Skin epidermis (tissue), 12 donors: ENCODE data around the gene CABP4.
"Not testable (repeated sequence)": the region's sequence is repeated elsewhere in the genome, so short reads cannot be mapped to it uniquely, and the experiment has no call there.

Experiments
- H3K27ac ChIP-seq, 21 experiments: fragments of 200-600 bp; sonication (generic) in 11 of 21; one replicate each; pipeline ENCODE4 v1.5.0; 2020; ENCODE audit warnings: mild to moderate bottlenecking in 3 of 21, inconsistent platforms in 2 of 21, moderate library complexity in 2 of 21
- H3K4me3 ChIP-seq, 7 experiments: fragments of 200-600 bp; sonication (generic) in 2 of 7; one replicate each; pipeline ENCODE4 v1.5.0; 2020; ENCODE audit warnings: inconsistent platforms in 2 of 7, mild to moderate bottlenecking in 2 of 7, moderate library complexity in 1 of 7

The CABP4 gene

GRCh38 chr11:67468056-67468455 lies 12.9 kb downstream of the CABP4 start:
- Histone ChIP-seq H3K27ac (peak overlapping the region; percentile 87 to 99 (median 96)), H3K4me3 (peak overlapping the region; percentile 62 to 98 (median 82))

- Histone ChIP-seq H3K4me3 (peak overlapping the region; percentile 62 to 98 (median 82)), H3K27ac (peak overlapping the region; percentile 87 to 99 (median 96))
Observed at GRCh38 chr11:67468456-67468758, 13.3 kb downstream of the CABP4 start.

GRCh38 chr11:67468759-67469507 lies 13.8 kb downstream of the CABP4 start, which contains the start of gene TMEM134:
Gene TMEM134 (minus strand): TSS chr11:67469251. CDS start chr11:67469192, 59 bp downstream.
- Histone ChIP-seq H3K4me3 (peak within 1 kb of the TSS; percentile 62 to 98 (median 82)), H3K27ac (peak within 1 kb of the TSS; percentile 87 to 99 (median 96))

- Histone ChIP-seq H3K4me3 (peak overlapping the region; percentile 62 to 98 (median 82)), H3K27ac (peak overlapping the region; percentile 48 to 99 (median 95))
Observed at GRCh38 chr11:67469508-67469811, 14.3 kb downstream of the CABP4 start.

- H3K4me3 ChIP-seq = no peak overlapping the region
- H3K27ac ChIP-seq = no peak overlapping the region
Observed at GRCh38 chr11:67470337-67471002, 15.3 kb downstream of the CABP4 start.

- no peak overlapping the region for H3K4me3 ChIP-seq
- no peak overlapping the region for H3K27ac ChIP-seq
Observed at GRCh38 chr11:67472882-67473281, 17.7 kb downstream of the CABP4 start.

GRCh38 chr11:67476692-67477091 lies 21.5 kb downstream of the CABP4 start:
- not testable (repeated sequence) for H3K27ac ChIP-seq, H3K4me3 ChIP-seq

GRCh38 chr11:67477344-67478050 lies 22.3 kb downstream of the CABP4 start:
- not testable (repeated sequence) for H3K27ac ChIP-seq, H3K4me3 ChIP-seq

- Histone ChIP-seq H3K27ac (peak overlapping the region in 20 of 21 experiments; percentile 7 to 96 (median 84)), H3K4me3 (peak overlapping the region; percentile 30 to 50 (median 44))
Observed at GRCh38 chr11:67482275-67482826, 27.2 kb downstream of the CABP4 start.

GRCh38 chr11:67482827-67483798 lies 28.0 kb downstream of the CABP4 start, which contains the start of gene AIP:
Gene AIP (plus strand): TSS chr11:67483026. CDS start chr11:67483159, 133 bp downstream.
- peak within 1 kb of the TSS in 20 of 21 experiments; percentile 22 to 96 (median 84) for H3K27ac ChIP-seq
- peak within 1 kb of the TSS; percentile 30 to 50 (median 44) for H3K4me3 ChIP-seq

- peak overlapping the region in 17 of 21 experiments; percentile 9 to 96 (median 84) for H3K27ac ChIP-seq
- peak overlapping the region; percentile 30 to 50 (median 44) for H3K4me3 ChIP-seq
Observed at GRCh38 chr11:67483831-67484665, 28.9 kb downstream of the CABP4 start.

- peak overlapping the region in 2 of 7 experiments; percentile 17 to 49 for H3K4me3 ChIP-seq
Observed at GRCh38 chr11:67484847-67485311, 29.7 kb downstream of the CABP4 start.

GRCh38 chr11:67485873-67486361 lies 30.8 kb downstream of the CABP4 start:
- H3K4me3 ChIP-seq = not testable (repeated sequence)
- H3K27ac ChIP-seq = peak overlapping the region in 7 of 21 experiments; percentile 29 to 96 (median 63)

More at GRCh38 chr11:67484847-67485311, 29.7 kb downstream of the CABP4 start:
- H3K27ac ChIP-seq = peak overlapping the region in 15 of 21 experiments; percentile 13 to 96 (median 84)

GRCh38 chr11:67486481-67487195 lies 31.5 kb downstream of the CABP4 start:
- H3K4me3 ChIP-seq = no peak overlapping the region
- peak overlapping the region in 9 of 21 experiments; percentile 8 to 96 (median 46) for H3K27ac ChIP-seq

- Histone ChIP-seq H3K4me3 (no peak overlapping the region), H3K27ac (peak overlapping the region in 1 of 21 experiments; percentile 37)
Observed at GRCh38 chr11:67489203-67489884, 34.2 kb downstream of the CABP4 start.
